ENCODE measurements around the gene RCOR3. TPM values are rescaled to one million over a fixed set of nuclear protein-coding genes. Genes with fewer than 3 reads are reported as not detected.
A peak's percentile ranks its signal among the peaks of the same experiment; 100 is the strongest.

Gene RCOR3
- total and polyA plus RNA-seq, 10 of the 15 experiments (the other 5 are each of a cell fraction or from before 2014, with no cell fraction given), result 8.0 to 55.0 (median 25.1) TPM

DNA sequence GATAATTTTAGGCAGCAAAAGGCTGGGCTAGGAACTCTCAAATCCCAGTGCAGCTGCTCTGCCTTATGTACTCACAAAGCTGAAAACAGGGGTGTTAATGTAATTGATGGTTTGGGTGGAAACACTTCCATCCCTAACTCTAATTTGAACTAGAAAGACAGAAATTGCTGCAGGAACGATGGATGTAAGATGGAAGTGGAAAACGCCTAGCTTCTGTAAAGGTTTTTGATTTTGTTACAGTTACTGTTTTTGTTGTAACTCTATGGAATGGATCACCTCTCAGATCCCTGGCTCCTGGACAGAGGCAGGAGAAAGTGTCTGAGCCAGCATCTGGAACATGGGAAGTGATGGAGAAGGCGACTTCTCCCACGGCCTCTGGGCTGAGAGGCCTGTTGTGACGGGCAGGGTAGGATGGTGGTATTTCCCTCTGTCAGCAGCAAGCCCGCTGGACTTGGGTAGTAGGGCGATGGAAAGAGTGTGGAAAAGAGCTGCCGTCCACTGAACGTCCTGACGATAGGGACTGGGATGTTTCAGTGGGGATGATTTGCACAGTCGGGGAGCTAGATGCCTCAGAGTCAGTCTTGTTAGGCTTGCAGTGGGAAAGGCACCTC is 69.0 kb downstream of the RCOR3 start:
- ChIA-PET CTCF (interaction anchor here (0.7 to 11.0 kb wide), 15 partner anchors 10 to 327 kb away, joined by 3 to 99 read pairs (median 6); no protein-coding TSS in a partner anchor), SMC1A (ENCODE audit: uncharacterized antibody, unreplicated experiment) (interaction anchor here (0.7 to 3.6 kb wide), 20 partner anchors 8 to 928 kb away, joined by 3 to 29 read pairs (median 5); no protein-coding TSS in a partner anchor), POLR2A (interaction anchor here (1.0 to 2.3 kb wide), 11 partner anchors 10 to 70 kb away, joined by 3 to 9 read pairs (median 5); no protein-coding TSS in a partner anchor), RAD21 (ENCODE audit: unreplicated experiment) (interaction anchor here (0.6 to 3.7 kb wide), 14 partner anchors 15 to 370 kb away, joined by 3 to 13 read pairs (median 4); no protein-coding TSS in a partner anchor)
- DNase-seq (ENCODE audit: low read depth, low spot score), result no peak
- intact Hi-C loops (cut with micrococcal nuclease; ENCODE audit: unreplicated experiment) (loop anchor here (5.0 kb wide), 1 partner anchor 249 kb away; the partner anchor contains the start of gene SLC30A1), in situ Hi-C loops (cut with MboI) (loop anchor here (10.0 kb wide), 1 partner anchor 187 kb away; no protein-coding TSS in a partner anchor)
- FAIRE-seq, result no peak
- TSS peak; percentile 58 for BruUV-seq (replicated peaks)
- ATAC-seq, result peak; percentile 3
- Histone ChIP-seq H3K4me2 (ENCODE audit: control insufficient read depth, insufficient read depth) (peak overlapping the region; percentile 99), H3K36me3 (ENCODE audit: control insufficient read depth in 2 of 2, insufficient read depth in 2 of 2, low read length in 1 of 2) (0 out of 4 replicates have a peak, but pooled peaks cover 0 to 4% of the 10 kb centered on the region in 2 experiments), H3K4me3 (peak overlapping the region; percentile 65), H3K27ac (ENCODE audit: control insufficient read depth, insufficient read depth) (peak overlapping the region; percentile 81), H4K20me1 (ENCODE audit: control insufficient read depth, insufficient read depth) (no peaks in the 10 kb centered on the region), H3K9ac (ENCODE audit: control insufficient read depth, insufficient read depth, low read length) (peak overlapping the region; percentile 83), H2AFZ (ENCODE audit: control insufficient read depth, low read depth, low read length) (peak overlapping the region; percentile 22), H3K4me1 (ENCODE audit: control insufficient read depth, insufficient read depth, low read length) (peaks cover 48% of the 10 kb centered on the region), H3K9me3 (replicated peaks; ENCODE audit: control insufficient read depth, insufficient read depth, low read length) (no peaks in the 10 kb centered on the region), H3K27me3 (replicated peaks in 1 of 2; ENCODE audit: control insufficient read depth in 2 of 2, insufficient read depth in 2 of 2, low read length in 1 of 2) (no peaks in the 10 kb centered on the region), H3K79me2 (ENCODE audit: control insufficient read depth, insufficient read depth, low read length) (peaks cover 71% of the 10 kb centered on the region)
- TF ChIP-seq EED (IDR thresholded peaks at IDR 0.05; ENCODE audit: low read depth), result 0 out of 2 replicates have a peak, but pooled peaks have one; percentile 34
- TF ChIP-seq, protein P1, sequence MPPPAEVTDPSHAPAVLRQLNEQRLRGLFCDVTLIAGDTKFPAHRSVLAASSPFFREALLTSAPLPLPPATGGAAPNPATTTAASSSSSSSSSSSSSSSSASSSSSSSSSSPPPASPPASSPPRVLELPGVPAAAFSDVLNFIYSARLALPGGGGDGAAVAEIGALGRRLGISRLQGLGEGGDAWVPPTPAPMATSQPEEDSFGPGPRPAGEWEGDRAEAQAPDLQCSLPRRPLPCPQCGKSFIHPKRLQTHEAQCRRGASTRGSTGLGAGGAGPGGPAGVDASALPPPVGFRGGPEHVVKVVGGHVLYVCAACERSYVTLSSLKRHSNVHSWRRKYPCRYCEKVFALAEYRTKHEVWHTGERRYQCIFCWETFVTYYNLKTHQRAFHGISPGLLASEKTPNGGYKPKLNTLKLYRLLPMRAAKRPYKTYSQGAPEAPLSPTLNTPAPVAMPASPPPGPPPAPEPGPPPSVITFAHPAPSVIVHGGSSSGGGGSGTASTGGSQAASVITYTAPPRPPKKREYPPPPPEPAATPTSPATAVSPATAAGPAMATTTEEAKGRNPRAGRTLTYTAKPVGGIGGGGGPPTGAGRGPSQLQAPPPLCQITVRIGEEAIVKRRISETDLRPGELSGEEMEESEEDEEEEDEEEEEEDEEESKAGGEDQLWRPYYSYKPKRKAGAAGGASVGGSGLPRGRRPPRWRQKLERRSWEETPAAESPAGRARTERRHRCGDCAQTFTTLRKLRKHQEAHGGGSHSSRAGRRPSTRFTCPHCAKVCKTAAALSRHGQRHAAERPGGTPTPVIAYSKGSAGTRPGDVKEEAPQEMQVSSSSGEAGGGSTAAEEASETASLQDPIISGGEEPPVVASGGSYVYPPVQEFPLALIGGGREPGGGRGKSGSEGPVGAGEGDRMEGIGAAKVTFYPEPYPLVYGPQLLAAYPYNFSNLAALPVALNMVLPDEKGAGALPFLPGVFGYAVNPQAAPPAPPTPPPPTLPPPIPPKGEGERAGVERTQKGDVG (CRISPR knock-in tag; IDR thresholded peaks at IDR 0.05), result no peak
- 22% methylated on average over 11 of the region's 11 CpGs for WGBS (ENCODE audit: insufficient coverage, insufficient replicate concordance, low lambda C conversion rate, missing lambda C conversion rate)

Measured in GM12878 (cell line).